Smooth muscle cell (in vitro differentiated cells): ENCODE measurements around the gene DMD. TPM values are rescaled to one million over a fixed set of nuclear protein-coding genes. Genes with fewer than 3 reads are reported as not detected.

Source experiments
- DNase-seq: peaks from one replicate; lab custom pipeline; 2025; ENCODE audit not compliant: unreplicated experiment; lab: John Stamatoyannopoulos, UW
- H2AFZ ChIP-seq: fragments of 200-600 bp; sonication (generic); 2 replicates; pipeline ENCODE4 v1.6.0; 2016; ENCODE audit warnings: antibody characterized with exemption, low read depth, mild to moderate bottlenecking
- H3F3A ChIP-seq: fragments of 200-600 bp; sonication (generic); 2 replicates; pipeline ENCODE4 v1.6.0; 2017; ENCODE audit warnings: antibody characterized with exemption, low read depth
- H3K27ac ChIP-seq: fragments of 200-600 bp; sonication (generic); 2 replicates; pipeline ENCODE4 v1.5.1; 2016; ENCODE audit warnings: low read depth, mild to moderate bottlenecking
- H3K27me3 ChIP-seq: fragments of 200-600 bp; sonication (generic); 2 replicates; pipeline ENCODE4 v1.6.1; 2016; ENCODE audit warnings: low read depth, mild to moderate bottlenecking
- H3K36me3 ChIP-seq: fragments of 200-600 bp; sonication (generic); 2 replicates; pipeline ENCODE4 v1.5.1; 2016; ENCODE audit warnings: low read depth
- H3K4me1 ChIP-seq: fragments of 200-600 bp; sonication (generic); 2 replicates; pipeline ENCODE4 v1.5.1; 2016; ENCODE audit warnings: low read depth
- H3K4me2 ChIP-seq: fragments of 200-600 bp; sonication (generic); 2 replicates; pipeline ENCODE4 v1.6.0; 2016; ENCODE audit warnings: mild to moderate bottlenecking
- H3K4me3 ChIP-seq: fragments of 200-600 bp; sonication (generic); 2 replicates; pipeline ENCODE4 v1.5.1; 2016; ENCODE audit warnings: mild to moderate bottlenecking
- H3K79me2 ChIP-seq: fragments of 200-600 bp; sonication (generic); 2 replicates; pipeline ENCODE4 v1.6.0; 2016; ENCODE audit warnings: low read depth, mild to moderate bottlenecking
- H3K9ac ChIP-seq: fragments of 200-600 bp; sonication (generic); 2 replicates; pipeline ENCODE4 v1.6.0; 2016; ENCODE audit warnings: low read depth
- H3K9me3 ChIP-seq: fragments of 200-600 bp; sonication (generic); replicated peaks from 2 replicates; pipeline ENCODE4 v1.5.1; 2016; ENCODE audit warnings: low read depth
- H4K20me1 ChIP-seq: fragments of 200-600 bp; sonication (generic); 2 replicates; pipeline ENCODE4 v1.6.0; 2016; ENCODE audit warnings: low read depth
- WGBS: methylation state at CpG from one replicate; pipeline ENCODE4 v1.1.7; 2016; ENCODE audit warnings: low lambda C conversion rate; 5-methylcytosine and 5-hydroxymethylcytosine counted together
- polyA plus RNA-seq: library from polyadenylated mRNA; unstranded; fragments of >200 nt; fragmentation: Nextera tagmentation; extraction: Ambion mirVana; gene quantifications from 2 replicates; pipeline ENCODE4 v1.2.1, GENCODE V29; 2016
- total RNA-seq: library from RNA; depleted of rRNA; stranded (reverse); fragments of >200 nt; gene quantifications from 2 replicates; pipeline ENCODE4 v1.2.3, GENCODE V29; 2014
- TF ChIP-seq, protein P1 (sequence below): fragments of 200-600 bp; sonication (generic); IDR thresholded peaks from 2 replicates; pipeline ENCODE4 v1.5.1; 2017; ENCODE audit warnings: borderline replicate concordance, mild to moderate bottlenecking, antibody characterized with exemption; ENCODE audit not compliant: insufficient read depth, poor library complexity, severe bottlenecking

Gene DMD
- total and polyA plus RNA-seq, 2 experiments from 2014 or later, result 12.3 to 12.6 TPM

DNA sequence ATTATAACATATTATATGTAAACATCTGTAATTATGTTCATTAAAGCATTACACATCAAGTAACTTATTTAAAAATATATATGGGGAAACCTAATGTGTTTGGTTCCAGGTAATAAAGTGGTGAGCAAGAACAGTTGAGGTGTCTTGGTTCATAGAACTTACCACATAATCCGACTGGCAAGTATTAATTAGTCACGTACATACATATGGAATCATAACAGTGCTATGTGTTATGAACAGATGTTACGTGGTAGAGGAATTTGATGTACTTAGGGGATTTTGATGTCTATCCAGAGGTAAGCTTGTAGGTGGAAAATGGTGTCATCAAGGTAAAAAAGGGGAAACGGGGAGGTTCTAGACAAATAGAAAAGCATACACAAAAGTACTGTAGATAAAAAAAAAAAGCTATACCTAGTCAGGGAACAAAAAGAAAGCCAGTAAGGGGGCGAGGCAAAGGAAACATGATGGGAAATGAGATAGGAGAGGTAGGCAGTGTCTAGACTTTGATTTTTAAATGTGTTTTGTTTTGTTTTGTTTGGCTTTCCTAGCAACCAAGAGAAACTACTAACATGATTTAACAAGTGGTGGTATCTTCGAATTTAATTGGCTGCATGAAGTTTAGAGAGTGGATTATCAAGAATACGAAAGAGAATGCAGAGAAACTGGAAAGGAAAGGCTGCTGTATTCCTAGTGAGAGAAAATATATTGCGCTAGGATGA is 12.6 kb downstream of the DMD start:
- no peak overlapping the region for H3K4me2 ChIP-seq
- H3K36me3 ChIP-seq, result no peaks in the 10 kb centered on the region
- H3K79me2 ChIP-seq, result no peaks in the 10 kb centered on the region
- no peak overlapping the region for H3K4me3 ChIP-seq
- no peaks in the 10 kb centered on the region for H3K9me3 ChIP-seq
- no peak overlapping the region for H3K27ac ChIP-seq
- WGBS, result 87% methylated on average over 8 of the region's 8 CpGs
- no peak overlapping the region for H2AFZ ChIP-seq
- H3K27me3 ChIP-seq, result no peaks in the 10 kb centered on the region
- H3K4me1 ChIP-seq, result no peaks in the 10 kb centered on the region
- H3F3A ChIP-seq, result no peaks in the 10 kb centered on the region
- no peaks in the 10 kb centered on the region for H4K20me1 ChIP-seq
- no peak for DNase-seq
- H3K9ac ChIP-seq, result no peak overlapping the region
- TF ChIP-seq, protein P1, sequence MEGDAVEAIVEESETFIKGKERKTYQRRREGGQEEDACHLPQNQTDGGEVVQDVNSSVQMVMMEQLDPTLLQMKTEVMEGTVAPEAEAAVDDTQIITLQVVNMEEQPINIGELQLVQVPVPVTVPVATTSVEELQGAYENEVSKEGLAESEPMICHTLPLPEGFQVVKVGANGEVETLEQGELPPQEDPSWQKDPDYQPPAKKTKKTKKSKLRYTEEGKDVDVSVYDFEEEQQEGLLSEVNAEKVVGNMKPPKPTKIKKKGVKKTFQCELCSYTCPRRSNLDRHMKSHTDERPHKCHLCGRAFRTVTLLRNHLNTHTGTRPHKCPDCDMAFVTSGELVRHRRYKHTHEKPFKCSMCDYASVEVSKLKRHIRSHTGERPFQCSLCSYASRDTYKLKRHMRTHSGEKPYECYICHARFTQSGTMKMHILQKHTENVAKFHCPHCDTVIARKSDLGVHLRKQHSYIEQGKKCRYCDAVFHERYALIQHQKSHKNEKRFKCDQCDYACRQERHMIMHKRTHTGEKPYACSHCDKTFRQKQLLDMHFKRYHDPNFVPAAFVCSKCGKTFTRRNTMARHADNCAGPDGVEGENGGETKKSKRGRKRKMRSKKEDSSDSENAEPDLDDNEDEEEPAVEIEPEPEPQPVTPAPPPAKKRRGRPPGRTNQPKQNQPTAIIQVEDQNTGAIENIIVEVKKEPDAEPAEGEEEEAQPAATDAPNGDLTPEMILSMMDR, result no peak

DNA sequence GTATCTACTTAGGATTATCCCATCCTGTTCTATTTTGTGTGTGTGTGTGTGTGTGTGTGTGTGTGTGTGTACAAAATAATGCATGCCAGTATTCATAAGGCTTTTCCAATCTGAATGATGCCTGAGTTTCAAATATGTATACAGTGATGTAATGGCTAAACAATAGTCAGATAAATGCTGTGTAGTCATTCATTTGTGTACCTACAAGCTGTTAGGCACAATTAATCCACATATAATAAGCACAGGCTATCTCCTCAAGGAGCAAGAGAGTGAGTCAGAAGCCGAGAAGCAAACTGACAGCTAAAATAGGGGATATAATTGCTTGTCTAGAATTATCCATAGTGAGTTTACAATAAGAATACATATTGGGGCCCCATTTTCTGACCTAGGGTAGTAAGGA is 15.7 kb downstream of the DMD start:
- 97% methylated on average over 1 of the region's 1 CpG for WGBS

DNA sequence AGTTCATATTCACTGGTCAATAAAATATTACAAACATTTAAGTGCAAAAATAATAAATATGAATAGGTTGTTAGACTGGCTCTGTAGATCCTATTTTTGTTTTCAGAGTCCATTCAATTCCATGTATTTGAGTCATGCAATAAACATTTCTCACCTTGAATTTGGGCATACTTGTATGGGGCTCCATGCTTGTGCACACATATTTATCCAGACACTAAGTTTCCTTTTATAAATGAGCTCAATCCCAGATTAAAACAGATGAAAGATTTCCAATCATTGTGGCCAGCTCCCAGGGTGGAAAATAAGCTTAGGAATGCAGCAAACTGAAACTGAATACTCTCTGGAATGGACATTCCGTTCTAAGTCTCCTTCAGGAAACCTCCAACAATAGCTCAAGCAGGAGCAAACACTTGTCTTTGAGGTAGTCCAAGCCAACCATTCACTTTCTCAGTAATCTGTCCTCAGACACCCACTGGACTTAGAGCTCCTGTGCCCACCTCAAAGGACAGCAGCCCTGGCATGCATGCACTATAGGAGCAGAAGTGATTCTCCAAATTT is 16.4 kb downstream of the DMD start:
- H2AFZ ChIP-seq, result no peak overlapping the region
- H3K27ac ChIP-seq, result no peak overlapping the region
- no peak overlapping the region for H3K4me3 ChIP-seq
- TF ChIP-seq, protein P1, result no peak
- no peak for DNase-seq
- H3K4me2 ChIP-seq, result no peak overlapping the region
- no peaks in the 10 kb centered on the region for H3K27me3 ChIP-seq
- WGBS, result 60% methylated on average over 1 of the region's 1 CpG
- no peaks in the 10 kb centered on the region for H4K20me1 ChIP-seq
- H3K36me3 ChIP-seq, result no peaks in the 10 kb centered on the region
- no peaks in the 10 kb centered on the region for H3K9me3 ChIP-seq
- no peak overlapping the region for H3K9ac ChIP-seq
- no peaks in the 10 kb centered on the region for H3F3A ChIP-seq
- H3K79me2 ChIP-seq, result no peaks in the 10 kb centered on the region
- no peaks in the 10 kb centered on the region for H3K4me1 ChIP-seq

More for the DNA sequence above, 15.7 kb downstream of the DMD start:
- Histone ChIP-seq H4K20me1 (no peaks in the 10 kb centered on the region), H3K4me2 (no peak overlapping the region), H3K4me3 (no peak overlapping the region), H3F3A (no peaks in the 10 kb centered on the region), H3K36me3 (no peaks in the 10 kb centered on the region), H3K9ac (no peak overlapping the region), H2AFZ (no peak overlapping the region), H3K4me1 (no peaks in the 10 kb centered on the region), H3K9me3 (no peaks in the 10 kb centered on the region), H3K27ac (no peak overlapping the region), H3K79me2 (no peaks in the 10 kb centered on the region), H3K27me3 (no peaks in the 10 kb centered on the region)
- no peak for DNase-seq
- TF ChIP-seq, protein P1, result no peak

DNA sequence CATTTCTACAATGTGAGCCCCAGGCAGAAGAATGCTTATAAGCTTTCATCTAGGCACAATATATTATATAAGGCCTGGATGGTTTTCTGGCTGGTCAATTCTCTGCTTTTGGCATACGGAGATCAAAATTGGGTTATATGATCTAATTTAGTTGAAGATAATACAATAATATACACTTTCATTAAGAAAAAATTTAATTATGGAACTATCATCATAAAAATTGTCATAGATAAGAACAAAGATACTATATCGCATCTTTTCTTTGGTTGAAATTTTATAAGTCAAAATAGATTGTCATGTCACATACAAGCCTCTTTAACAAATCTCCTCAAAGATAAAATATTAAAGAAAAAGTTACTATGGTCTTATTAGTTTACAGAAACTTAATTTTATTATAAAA is 17.1 kb downstream of the DMD start:
- Histone ChIP-seq H3K4me2 (no peak overlapping the region), H3K27ac (no peak overlapping the region), H3K27me3 (no peaks in the 10 kb centered on the region), H3F3A (no peaks in the 10 kb centered on the region), H3K79me2 (no peaks in the 10 kb centered on the region), H3K36me3 (no peaks in the 10 kb centered on the region), H3K9me3 (no peaks in the 10 kb centered on the region), H4K20me1 (no peaks in the 10 kb centered on the region), H2AFZ (no peak overlapping the region), H3K4me1 (no peaks in the 10 kb centered on the region), H3K4me3 (no peak overlapping the region), H3K9ac (no peak overlapping the region)
- WGBS, result 98% methylated on average over 2 of the region's 2 CpGs
- TF ChIP-seq, protein P1, result no peak
- no peak for DNase-seq
